CD4-positive, alpha-beta T cell treated with Interleukin-12 subunit alpha and Interleukin-12 subunit beta, for 1 hour (primary cell): ENCODE results near the gene HPCAL1.
A peak's percentile ranks its signal among the peaks of the same experiment; 100 is the strongest.
"Not testable (repeated sequence)": the region's sequence is repeated elsewhere in the genome, so short reads cannot be mapped to it uniquely, and the experiment has no call there.

Experiments used
- DNase-seq: peaks from one replicate; pipeline ENCODE4 v3.0.0-alpha.2; 2020

The HPCAL1 gene

GRCh38 chr2:10430886-10431622 lies 128.3 kb downstream of the HPCAL1 start:
- DNase-seq: no peak

- no peak for DNase-seq
Measured at GRCh38 chr2:10431797-10432196, 129.1 kb downstream of the HPCAL1 start.

GRCh38 chr2:10432311-10433181 lies 129.8 kb downstream of the HPCAL1 start:
- no peak for DNase-seq

GRCh38 chr2:10433264-10433946 lies 130.7 kb downstream of the HPCAL1 start:
- no peak for DNase-seq

- DNase-seq: no peak
Measured at GRCh38 chr2:10433947-10434885, 131.5 kb downstream of the HPCAL1 start.

- peak; percentile 80 for DNase-seq
Measured at GRCh38 chr2:10434886-10435819, 132.4 kb downstream of the HPCAL1 start.

- DNase-seq: no peak
Measured at GRCh38 chr2:10435820-10436204, 133.1 kb downstream of the HPCAL1 start.

- no peak for DNase-seq
Measured at GRCh38 chr2:10436583-10437110, 133.9 kb downstream of the HPCAL1 start.

GRCh38 chr2:10437806-10438205 lies 135.1 kb downstream of the HPCAL1 start:
- DNase-seq: no peak

- DNase-seq: no peak
Measured at GRCh38 chr2:10438688-10439087, 136.0 kb downstream of the HPCAL1 start.

GRCh38 chr2:10439185-10439879 lies 136.6 kb downstream of the HPCAL1 start:
- no peak for DNase-seq

GRCh38 chr2:10439971-10440370 lies 137.3 kb downstream of the HPCAL1 start:
- no peak for DNase-seq

GRCh38 chr2:10440736-10441135 lies 138.0 kb downstream of the HPCAL1 start:
- DNase-seq: no peak

- DNase-seq: no peak
Measured at GRCh38 chr2:10441948-10442347, 139.2 kb downstream of the HPCAL1 start.

- DNase-seq: not testable (repeated sequence)
Measured at GRCh38 chr2:10442469-10443126, 139.9 kb downstream of the HPCAL1 start.

- DNase-seq: no peak
Measured at GRCh38 chr2:10444463-10444862, 141.8 kb downstream of the HPCAL1 start.

GRCh38 chr2:10446631-10447030 lies 143.9 kb downstream of the HPCAL1 start:
- no peak for DNase-seq

GRCh38 chr2:10447300-10447894 lies 144.7 kb downstream of the HPCAL1 start:
- DNase-seq: no peak

- peak; percentile 99 for DNase-seq
Measured at GRCh38 chr2:10447895-10448575, 145.3 kb downstream of the HPCAL1 start, which contains the start of gene ODC1. ODC1 (minus strand) TSS chr2:10448327; CDS start chr2:10445032, 3,295 bp downstream.
